Endothelial cell of umbilical vein (primary cell): ENCODE measurements around the gene APEH. TPM values are rescaled to one million over a fixed set of nuclear protein-coding genes. Genes with fewer than 3 reads are reported as not detected.

Experiments used
- BruUV-seq: library from RNA; stranded (reverse); fragments of 400-500 nt; replicated peaks from 2 replicates; lab custom pipeline; 2021; lab: Mats Ljungman, UMichigan
- CTCF ChIA-PET: fragments of 300-600, 350-600 bp; sonication (Branson Sonifier 250); formaldehyde crosslinking; loops from one replicate; lab custom pipeline; 2021; ENCODE audit warnings: antibody characterized with exemption, inconsistent platforms; lab: Charles Lee
- POLR2A ChIA-PET: fragments of 300-600, 350-600 bp; sonication (Branson Sonifier 250); formaldehyde crosslinking; loops from one replicate; lab custom pipeline; 2021; ENCODE audit warnings: antibody characterized with exemption, inconsistent platforms; lab: Charles Lee
- DNase-seq: peaks from one replicate; pipeline ENCODE4 v3.0.0-alpha.2; 2011; ENCODE audit warnings: low read depth, low spot score
- FAIRE-seq: peaks from 2 replicates; lab custom pipeline; 2011; peaks lifted over from hg19 to GRCh38; lab: Jason Lieb, UNC
- H2AFZ ChIP-seq: 2 replicates; pipeline ENCODE4 v1.6.0; 2012; ENCODE audit warnings: low read depth, low read length, control low read depth, inconsistent platforms
- H3K27ac ChIP-seq: 2 replicates; pipeline ENCODE4 v1.5.1; 2011; ENCODE audit warnings: low read depth, mild to moderate bottlenecking, control low read depth, low read length, moderate library complexity; ENCODE audit not compliant: insufficient read depth
- H3K27me3 ChIP-seq, 2 experiments: 2 replicates each; pipeline versions ENCODE4 v1.6.0 to v1.6.1; 2011; ENCODE audit warnings: low read length in 2 of 2, mixed read lengths in 1 of 2; ENCODE audit not compliant: control insufficient read depth in 2 of 2, insufficient read depth in 2 of 2
- H3K36me3 ChIP-seq, 2 experiments: 2 replicates in 1 of 2; 3 replicates in 1 of 2; pipeline ENCODE4 v1.5.1; 2011; ENCODE audit warnings: low read length in 2 of 2, mild to moderate bottlenecking in 1 of 2, moderate library complexity in 1 of 2; ENCODE audit not compliant: control insufficient read depth in 2 of 2, insufficient read depth in 2 of 2; ENCODE audit errors: extremely low read depth in 1 of 2
- H3K4me1 ChIP-seq: 3 replicates; pipeline ENCODE4 v1.5.1; 2011; ENCODE audit warnings: mild to moderate bottlenecking, low read length; ENCODE audit not compliant: control insufficient read depth, insufficient read depth; ENCODE audit errors: extremely low read depth
- H3K4me2 ChIP-seq: 2 replicates; pipeline ENCODE4 v1.6.1; 2011; ENCODE audit warnings: low read length, control low read depth, mixed read lengths; ENCODE audit not compliant: insufficient read depth
- H3K4me3 ChIP-seq, 3 experiments: fragments of 200-600 bp in 1 of 3; sonication (generic), shearing (Covaris generic) in 1 of 3; replicated peaks in 1 of 3; 2 replicates each; pipeline ENCODE4 v1.5.1; 2011 to 2016; ENCODE audit warnings: control low read depth in 3 of 3, low read length in 3 of 3, mild to moderate bottlenecking in 2 of 3, inconsistent platforms in 1 of 3, low read depth in 1 of 3, moderate library complexity in 1 of 3; ENCODE audit not compliant: insufficient read depth in 1 of 3
- H3K79me2 ChIP-seq: 2 replicates; pipeline ENCODE4 v1.6.0; 2012; ENCODE audit warnings: low read length, inconsistent platforms; ENCODE audit not compliant: control insufficient read depth, insufficient read depth
- H3K9ac ChIP-seq: replicated peaks from 2 replicates; pipeline ENCODE3; 2011; ENCODE audit warnings: low read length, control low read depth; ENCODE audit not compliant: insufficient read depth; ENCODE audit errors: extremely low read depth
- H3K9me1 ChIP-seq: replicated peaks from 3 replicates; pipeline ENCODE4 v1.6.0; 2011; ENCODE audit warnings: mild to moderate bottlenecking, low read length; ENCODE audit not compliant: control insufficient read depth, insufficient read depth; ENCODE audit errors: extremely low read depth
- H3K9me3 ChIP-seq: replicated peaks from 2 replicates; pipeline ENCODE4 v1.5.1; 2012; ENCODE audit warnings: low read length, inconsistent platforms; ENCODE audit not compliant: control insufficient read depth, insufficient read depth
- H4K20me1 ChIP-seq: replicated peaks from 2 replicates; pipeline ENCODE3; 2011; ENCODE audit warnings: mild to moderate bottlenecking, low read length; ENCODE audit not compliant: control insufficient read depth, insufficient read depth; ENCODE audit errors: extremely low read depth
- EZH2 ChIP-seq: IDR thresholded peaks from 2 replicates; pipeline ENCODE4 v1.6.1; 2012; ENCODE audit warnings: borderline replicate concordance, low read depth, mild to moderate bottlenecking, moderate library complexity, low read length, inconsistent platforms; ENCODE audit not compliant: severe bottlenecking
- FOS ChIP-seq: IDR thresholded peaks from 2 replicates; pipeline ENCODE4 v1.6.1; 2011; ENCODE audit warnings: mild to moderate bottlenecking, low read length, moderate library complexity, borderline replicate concordance; ENCODE audit not compliant: insufficient read depth
- JUN ChIP-seq: IDR thresholded peaks from 2 replicates; pipeline ENCODE4 v1.6.1; 2011; ENCODE audit warnings: borderline replicate concordance, low read depth; ENCODE audit not compliant: insufficient read length, insufficient read depth
- MYC ChIP-seq: IDR thresholded peaks from one replicate; pipeline ENCODE4 v1.6.1; 2011; ENCODE audit warnings: mild to moderate bottlenecking, low read depth, low read length
- POLR2A ChIP-seq: IDR thresholded peaks from 2 replicates; pipeline ENCODE4 v1.6.1; 2012; ENCODE audit warnings: low read depth, mild to moderate bottlenecking, control low read depth, low read length
- POLR2AphosphoS5 ChIP-seq: IDR thresholded peaks from 2 replicates; pipeline ENCODE4 v1.6.1; 2012; ENCODE audit warnings: low read depth, mild to moderate bottlenecking, control low read depth, low read length, moderate library complexity; ENCODE audit not compliant: insufficient read depth
- dilution Hi-C: fragments of 300-500 bp; cut with MboI; formaldehyde crosslinking; loops from one replicate; pipeline ENCODE4 v1.15.0; 2019; ENCODE audit warnings: low sequenced_read_pairs; ENCODE audit not compliant: extremely low pct_ligation_motif_present
- intact Hi-C: fragments of 100-400 bp; cut with micrococcal nuclease; formaldehyde crosslinking; loops from one replicate; pipeline ENCODE4 v1.10.0; 2022
- polyA plus RNA-seq, 4 experiments: library from polyadenylated mRNA; depleted of rRNA in 3 of 4; stranded (reverse) in 3 of 4; unstranded in 1 of 4; fragments of >200 nt; gene quantifications; 2 replicates each; pipeline versions ENCODE4 v1.2.1 to v1.2.3, GENCODE V29; 2011 to 2012; ENCODE audit warnings: missing spikeins in 1 of 4
- total RNA-seq: library from RNA; stranded (reverse); gene quantifications from 2 replicates; pipeline ENCODE4 v1.2.3, GENCODE V29; 2021
- TF ChIP-seq, protein P1 (sequence below), 2 donors: IDR thresholded peaks; 1 replicate in 1 of 2; 2 replicates in 1 of 2; pipeline ENCODE4 v1.5.1; 2011; ENCODE audit warnings: low read length in 2 of 2, mild to moderate bottlenecking in 2 of 2, moderate library complexity in 2 of 2, control low read depth in 1 of 2, inconsistent platforms in 1 of 2, low read depth in 1 of 2; ENCODE audit not compliant: insufficient read depth in 1 of 2; ENCODE audit errors: extremely low read depth in 1 of 2
- TF ChIP-seq, protein P2 (sequence below): IDR thresholded peaks from 2 replicates; pipeline ENCODE4 v1.6.1; 2011; ENCODE audit not compliant: insufficient read depth, insufficient read length

The APEH gene
- total and polyA plus RNA-seq, 2 donors (not counting 3 experiments of a cell fraction or from before 2014, with no cell fraction given), result 68.2 to 74.3 TPM

DNA sequence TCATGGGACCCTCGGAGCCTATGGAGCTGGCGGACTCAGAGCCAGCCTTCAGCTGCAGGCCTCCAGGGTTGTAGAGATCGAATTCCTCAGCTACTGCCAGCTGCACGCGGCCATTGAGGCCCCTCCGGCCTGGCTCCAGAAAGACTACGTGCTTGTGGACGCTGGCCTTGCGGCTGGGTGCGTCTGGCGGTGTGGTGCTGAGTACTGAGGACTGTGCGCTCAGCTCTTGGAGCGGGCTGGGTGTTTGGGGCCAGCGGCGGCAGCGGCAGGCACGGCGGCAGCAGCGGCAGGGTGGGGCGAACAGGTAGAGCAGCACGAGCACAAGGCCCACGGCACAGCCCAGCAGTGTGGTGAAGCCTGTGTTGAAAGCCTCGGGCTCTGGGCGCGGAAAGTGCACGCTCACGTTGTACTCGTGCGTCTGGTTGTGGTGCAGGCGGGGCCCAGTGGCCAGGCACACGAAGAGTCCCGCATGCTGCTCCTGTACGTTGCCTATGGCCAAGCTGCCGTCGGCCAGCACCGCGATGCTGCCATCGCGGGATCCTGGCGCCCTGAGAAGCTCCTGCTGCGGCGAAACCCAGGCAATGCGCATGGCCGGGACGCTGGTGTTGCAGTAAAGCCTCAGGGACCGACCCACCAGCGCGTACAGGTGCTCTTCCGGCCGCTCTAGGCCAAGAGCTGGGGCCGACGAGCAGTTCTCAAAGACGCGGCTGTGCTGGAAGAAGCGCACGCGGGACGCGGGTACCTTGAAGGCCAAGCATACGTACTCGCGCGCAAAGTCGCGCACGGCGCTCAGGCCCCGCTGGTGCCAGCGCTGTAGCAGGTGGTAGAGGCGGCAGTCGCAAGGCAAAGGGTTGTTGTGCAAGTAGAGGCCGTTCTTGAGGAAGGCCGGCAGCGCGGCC is 44.1 kb downstream of the APEH start:
- Histone ChIP-seq H3K9ac (no peak overlapping the region), H3K27me3 (no peaks in the 10 kb centered on the region), H3K79me2 (peaks cover 9% of the 10 kb centered on the region), H3K36me3 (peaks cover 3 to 17% of the 10 kb centered on the region in 2 experiments), H3K9me1 (no peaks in the 10 kb centered on the region), H3K27ac (no peak overlapping the region), H4K20me1 (no peaks in the 10 kb centered on the region), H3K4me1 (peaks cover 12% of the 10 kb centered on the region), H2AFZ (no peak overlapping the region), H3K4me3 (no peak overlapping the region), H3K4me2 (no peak overlapping the region), H3K9me3 (no peaks in the 10 kb centered on the region)
- FAIRE-seq (no peak), DNase-seq (no peak)
- intact Hi-C loops, result loop anchor here (2.0 kb wide), 3 partner anchors 85 to 189 kb away; partner anchors contain the start of gene INKA1
- TF ChIP-seq POLR2AphosphoS5 (no peak), FOS (no peak), POLR2A (no peak), MYC (no peak), EZH2 (no peak), JUN (no peak)
- TF ChIP-seq, protein P1, sequence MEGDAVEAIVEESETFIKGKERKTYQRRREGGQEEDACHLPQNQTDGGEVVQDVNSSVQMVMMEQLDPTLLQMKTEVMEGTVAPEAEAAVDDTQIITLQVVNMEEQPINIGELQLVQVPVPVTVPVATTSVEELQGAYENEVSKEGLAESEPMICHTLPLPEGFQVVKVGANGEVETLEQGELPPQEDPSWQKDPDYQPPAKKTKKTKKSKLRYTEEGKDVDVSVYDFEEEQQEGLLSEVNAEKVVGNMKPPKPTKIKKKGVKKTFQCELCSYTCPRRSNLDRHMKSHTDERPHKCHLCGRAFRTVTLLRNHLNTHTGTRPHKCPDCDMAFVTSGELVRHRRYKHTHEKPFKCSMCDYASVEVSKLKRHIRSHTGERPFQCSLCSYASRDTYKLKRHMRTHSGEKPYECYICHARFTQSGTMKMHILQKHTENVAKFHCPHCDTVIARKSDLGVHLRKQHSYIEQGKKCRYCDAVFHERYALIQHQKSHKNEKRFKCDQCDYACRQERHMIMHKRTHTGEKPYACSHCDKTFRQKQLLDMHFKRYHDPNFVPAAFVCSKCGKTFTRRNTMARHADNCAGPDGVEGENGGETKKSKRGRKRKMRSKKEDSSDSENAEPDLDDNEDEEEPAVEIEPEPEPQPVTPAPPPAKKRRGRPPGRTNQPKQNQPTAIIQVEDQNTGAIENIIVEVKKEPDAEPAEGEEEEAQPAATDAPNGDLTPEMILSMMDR (IDR thresholded peaks at IDR 0.05; ENCODE audit: extremely low read depth in 1 of 2, insufficient read depth in 1 of 2, low read depth in 1 of 2, low read length in 2 of 2), result no peak
- TF ChIP-seq, protein P2, sequence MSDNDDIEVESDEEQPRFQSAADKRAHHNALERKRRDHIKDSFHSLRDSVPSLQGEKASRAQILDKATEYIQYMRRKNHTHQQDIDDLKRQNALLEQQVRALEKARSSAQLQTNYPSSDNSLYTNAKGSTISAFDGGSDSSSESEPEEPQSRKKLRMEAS, result no peak
- dilution Hi-C loops, result no loop called here
- POLR2A ChIA-PET, result no interaction called here
- CTCF ChIA-PET, result interaction anchor here (0.7 to 2.5 kb wide), 11 partner anchors 10 to 179 kb away, joined by 3 to 14 read pairs (median 6); partner anchors contain the start of gene INKA1
- no TSS peak for BruUV-seq
